Tongue (tissue), 2 donors: Measurements from ENCODE around the gene DEFB114. TPM values are rescaled to one million over a fixed set of nuclear protein-coding genes. Genes with fewer than 3 reads are reported as not detected.
A peak's percentile ranks its signal among the peaks of the same experiment; 100 is the strongest.
"Not testable (repeated sequence)": the region's sequence is repeated elsewhere in the genome, so short reads cannot be mapped to it uniquely, and the experiment has no call there.

ENCODE experiments used
- DNase-seq: peaks from one replicate; pipeline ENCODE4 v3.0.0-alpha.2; 2015
- total RNA-seq: library from RNA; depleted of rRNA; stranded (reverse); fragments of >200 nt; gene quantifications from one replicate; pipeline ENCODE4 v1.2.3, GENCODE V29; 2014

Gene DEFB114
- not detected for total RNA-seq

- no peak for DNase-seq
Observed at GRCh38 chr6:49964064-49964463, at the start of gene DEFB114. TSS of gene DEFB114 (minus strand) at chr6:49964164. CDS start at chr6:49964105, 59 bp downstream.

- DNase-seq, result no peak
Observed at GRCh38 chr6:50007819-50008218, 43.9 kb upstream of the DEFB114 start.

GRCh38 chr6:50003139-50003538 lies 39.2 kb upstream of the DEFB114 start:
- DNase-seq, result no peak

GRCh38 chr6:49995278-49995677 lies 31.3 kb upstream of the DEFB114 start:
- DNase-seq, result no peak

- DNase-seq, result no peak
Observed at GRCh38 chr6:49988900-49989299, 24.9 kb upstream of the DEFB114 start.

- no peak for DNase-seq
Observed at GRCh38 chr6:49987749-49988148, 23.8 kb upstream of the DEFB114 start.

GRCh38 chr6:49986551-49986950 lies 22.6 kb upstream of the DEFB114 start:
- no peak for DNase-seq

GRCh38 chr6:49982046-49982445 lies 18.1 kb upstream of the DEFB114 start:
- peak; percentile 5 for DNase-seq

GRCh38 chr6:49980898-49981297 lies 16.9 kb upstream of the DEFB114 start:
- no peak for DNase-seq

- DNase-seq, result no peak
Observed at GRCh38 chr6:49979584-49979983, 15.6 kb upstream of the DEFB114 start.

- no peak for DNase-seq
Observed at GRCh38 chr6:49978332-49979226, 14.6 kb upstream of the DEFB114 start.

GRCh38 chr6:49969605-49970004 lies 5.6 kb upstream of the DEFB114 start, which contains the start of gene DEFB113:
TSS of gene DEFB113 (minus strand) at chr6:49969625. CDS start at chr6:49969625, 0 bp downstream.
- no peak for DNase-seq

- DNase-seq, result no peak
Observed at GRCh38 chr6:49966823-49967222, 2.9 kb upstream of the DEFB114 start.

- no peak for DNase-seq
Observed at GRCh38 chr6:49966334-49966733, 2.4 kb upstream of the DEFB114 start.

GRCh38 chr6:49958180-49958579 lies 5.8 kb downstream of the DEFB114 start:
- DNase-seq, result no peak

- no peak for DNase-seq
Observed at GRCh38 chr6:49955847-49956246, 8.1 kb downstream of the DEFB114 start.

- no peak for DNase-seq
Observed at GRCh38 chr6:49951926-49952325, 12.0 kb downstream of the DEFB114 start.

- no peak for DNase-seq
Observed at GRCh38 chr6:49950415-49950751, 13.6 kb downstream of the DEFB114 start.

GRCh38 chr6:49949062-49949461 lies 14.9 kb downstream of the DEFB114 start:
- no peak for DNase-seq

GRCh38 chr6:49946835-49947234 lies 17.1 kb downstream of the DEFB114 start:
- DNase-seq, result no peak

- not testable (repeated sequence) for DNase-seq
Observed at GRCh38 chr6:49944068-49944467, 19.9 kb downstream of the DEFB114 start.

- no peak for DNase-seq
Observed at GRCh38 chr6:49939993-49940498, 23.9 kb downstream of the DEFB114 start.

GRCh38 chr6:49937811-49938210 lies 26.2 kb downstream of the DEFB114 start:
- no peak for DNase-seq

GRCh38 chr6:49937017-49937416 lies 26.9 kb downstream of the DEFB114 start:
- DNase-seq, result no peak
